Measurements from ENCODE around the gene GPR39. TPM values are rescaled to one million over a fixed set of nuclear protein-coding genes. Genes with fewer than 3 reads are reported as not detected.

GPR39 gene
- total and polyA plus RNA-seq, 2 donors (not counting 3 experiments of a cell fraction or from before 2014, with no cell fraction given), result 0.03 to 0.20 TPM

- ChIA-PET POLR2A (no interaction called here), CTCF (interaction anchor here (1.0 to 2.1 kb wide), 6 partner anchors 61 to 1166 kb away, joined by 3 to 7 read pairs (median 5); no protein-coding TSS in a partner anchor)
- Histone ChIP-seq H3K9me1 (replicated peaks; ENCODE audit: control insufficient read depth, extremely low read depth, insufficient read depth, low read length) (no peaks in the 10 kb centered on the region), H4K20me1 (replicated peaks; ENCODE audit: control insufficient read depth, extremely low read depth, insufficient read depth, low read length) (no peaks in the 10 kb centered on the region), H3K4me2 (ENCODE audit: insufficient read depth, low read length) (no peak overlapping the region), H3K36me3 (ENCODE audit: control insufficient read depth in 2 of 2, extremely low read depth in 1 of 2, insufficient read depth in 2 of 2, low read length in 2 of 2) (no peaks in the 10 kb centered on the region), H3K4me1 (ENCODE audit: control insufficient read depth, extremely low read depth, insufficient read depth, low read length) (peaks cover 7% of the 10 kb centered on the region), H3K9me3 (replicated peaks; ENCODE audit: control insufficient read depth, insufficient read depth, low read length) (no peaks in the 10 kb centered on the region), H2AFZ (ENCODE audit: low read depth, low read length) (no peak overlapping the region), H3K4me3 (replicated peaks in 1 of 3; ENCODE audit: insufficient read depth in 1 of 3, low read depth in 1 of 3, low read length in 3 of 3) (no peak overlapping the region), H3K9ac (replicated peaks; ENCODE audit: extremely low read depth, insufficient read depth, low read length) (no peak overlapping the region), H3K79me2 (ENCODE audit: control insufficient read depth, insufficient read depth, low read length) (no peaks in the 10 kb centered on the region), H3K27ac (ENCODE audit: insufficient read depth, low read depth, low read length) (no peak overlapping the region), H3K27me3 (ENCODE audit: control insufficient read depth in 2 of 2, insufficient read depth in 2 of 2, low read length in 2 of 2) (no peaks in the 10 kb centered on the region)
- FAIRE-seq (no peak), DNase-seq (ENCODE audit: low read depth, low spot score) (no peak)
- dilution Hi-C loops (cut with MboI; ENCODE audit: extremely low pct_ligation_motif_present, low sequenced_read_pairs) (no loop called here), intact Hi-C loops (cut with micrococcal nuclease) (no loop called here)
- TF ChIP-seq POLR2AphosphoS5 (IDR thresholded peaks at IDR 0.05; ENCODE audit: insufficient read depth, low read depth, low read length) (no peak), CTCF (IDR thresholded peaks at IDR 0.05; ENCODE audit: extremely low read depth in 1 of 2, insufficient read depth in 1 of 2, low read depth in 1 of 2, low read length in 2 of 2) (no peak), JUN (IDR thresholded peaks at IDR 0.05; ENCODE audit: borderline replicate concordance, insufficient read depth, insufficient read length, low read depth) (no peak), MYC (IDR thresholded peaks at IDR 0.05; ENCODE audit: low read depth, low read length) (no peak), FOS (IDR thresholded peaks at IDR 0.05; ENCODE audit: borderline replicate concordance, insufficient read depth, low read length) (no peak), EZH2 (IDR thresholded peaks at IDR 0.05; ENCODE audit: borderline replicate concordance, low read depth, low read length, severe bottlenecking) (no peak), POLR2A (IDR thresholded peaks at IDR 0.05; ENCODE audit: low read depth, low read length) (no peak), MAX (IDR thresholded peaks at IDR 0.05; ENCODE audit: insufficient read depth, insufficient read length) (no peak)
- no TSS peak for BruUV-seq (replicated peaks)
These were observed 261.1 kb downstream of the GPR39 start for GRCh38 chr2:132677661-132678060.
